SH-SY5Y (cell line): Measurements from ENCODE around the gene CD58.

Experiments used
- GATA2 ChIP-seq: IDR thresholded peaks from 2 replicates; pipeline ENCODE4 v1.6.1; 2011; ENCODE audit warnings: mild to moderate bottlenecking, low read depth, low read length
- GATA3 ChIP-seq: IDR thresholded peaks from 2 replicates; pipeline ENCODE4 v1.6.1; 2011; ENCODE audit warnings: low read depth, mild to moderate bottlenecking, low read length, moderate library complexity

Gene CD58

DNA sequence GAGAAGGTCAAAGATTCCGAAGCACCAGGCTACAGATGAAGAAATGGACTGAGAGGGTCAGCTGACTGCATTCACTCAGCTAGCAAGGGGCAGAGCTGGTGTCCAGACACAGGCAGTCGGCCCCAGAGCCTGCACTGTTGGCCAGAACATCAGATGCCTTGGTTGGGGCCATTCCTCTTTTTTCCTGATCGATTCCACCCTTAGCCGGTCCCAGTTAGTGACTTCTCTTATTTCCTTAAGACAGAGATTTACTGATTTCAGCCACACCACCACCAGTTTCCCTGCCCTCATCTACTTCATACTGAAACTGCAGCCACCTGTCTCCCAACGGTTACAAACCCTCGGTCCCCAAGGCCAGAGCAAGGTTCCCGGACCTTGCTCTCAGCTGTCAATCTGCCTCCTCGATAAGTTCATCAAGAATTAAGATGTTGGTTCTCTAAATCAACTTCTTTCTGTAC lies 11.5 kb downstream of the CD58 start:
- TF ChIP-seq GATA3 (no peak), GATA2 (no peak)

- TF ChIP-seq GATA3 = no peak
- no peak for TF ChIP-seq GATA2
Observed at GRCh38 chr1:116558571-116558970, 12.3 kb downstream of the CD58 start.

GRCh38 chr1:116558140-116558549 lies 12.7 kb downstream of the CD58 start:
- TF ChIP-seq GATA2 (no peak), GATA3 (no peak)

DNA sequence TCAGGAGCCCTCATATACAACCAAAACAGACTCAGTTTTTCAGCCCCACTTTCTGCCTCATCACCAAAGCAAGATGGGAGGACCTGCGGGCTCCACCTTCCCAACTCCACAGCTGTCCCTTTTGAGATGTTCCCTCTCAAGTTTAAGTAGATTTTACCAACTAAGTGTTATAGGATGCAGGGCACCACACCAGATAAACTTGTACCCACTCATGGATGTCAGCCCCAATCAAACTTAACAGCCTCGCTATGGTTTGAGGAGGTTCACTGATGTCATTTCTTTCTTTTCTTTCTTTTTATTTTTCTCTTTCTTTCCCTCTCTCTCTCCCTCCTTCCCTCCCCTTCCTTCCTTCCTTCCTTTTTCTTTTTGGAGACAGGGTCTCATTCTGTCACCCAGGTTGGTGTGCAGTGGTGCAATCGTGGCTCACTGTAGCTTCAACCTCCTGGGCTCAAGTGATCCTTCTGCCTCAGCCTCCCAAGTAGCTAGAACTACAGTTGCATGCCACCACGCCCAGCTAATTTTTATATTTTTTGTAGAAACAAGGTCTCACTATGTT lies 13.4 kb downstream of the CD58 start:
- TF ChIP-seq GATA2 = no peak
- TF ChIP-seq GATA3 = no peak

DNA sequence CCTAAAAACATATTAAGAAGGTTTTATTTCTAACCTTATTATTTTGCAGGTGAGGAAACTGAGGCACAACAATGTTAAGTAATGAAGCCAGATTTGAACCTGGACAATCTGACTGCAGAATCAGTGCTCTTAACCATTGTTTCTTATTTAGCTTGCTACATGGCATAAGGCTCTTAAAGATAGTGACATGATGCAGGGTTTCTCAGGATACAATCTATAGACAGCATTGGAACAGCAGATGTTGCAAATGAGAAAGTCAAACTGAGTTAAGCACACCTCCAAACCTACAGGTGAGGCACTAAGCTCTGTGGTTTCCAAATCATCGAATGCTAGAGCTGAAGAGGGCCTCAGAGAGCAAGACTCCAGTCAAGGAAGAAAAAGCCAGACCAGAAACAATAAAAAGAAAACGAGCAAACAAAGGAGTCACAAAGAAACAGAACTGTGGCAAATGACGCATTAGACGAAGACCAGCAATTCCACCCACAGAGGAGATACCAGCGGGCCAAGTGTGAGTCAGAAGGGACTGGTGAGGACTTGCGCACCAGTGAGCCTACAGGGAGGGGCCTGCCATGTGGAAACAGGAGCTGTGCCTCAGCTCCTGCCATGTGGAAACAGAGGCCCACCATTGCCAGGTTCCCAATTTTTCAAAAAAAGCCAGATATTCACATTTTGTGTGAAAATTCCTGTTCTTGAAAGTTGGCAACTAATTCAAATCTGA lies 14.4 kb downstream of the CD58 start:
- TF ChIP-seq GATA3 = no peak
- TF ChIP-seq GATA2 = no peak

GRCh38 chr1:116554924-116555323 lies 15.9 kb downstream of the CD58 start:
- TF ChIP-seq GATA3 (no peak), GATA2 (no peak)

DNA sequence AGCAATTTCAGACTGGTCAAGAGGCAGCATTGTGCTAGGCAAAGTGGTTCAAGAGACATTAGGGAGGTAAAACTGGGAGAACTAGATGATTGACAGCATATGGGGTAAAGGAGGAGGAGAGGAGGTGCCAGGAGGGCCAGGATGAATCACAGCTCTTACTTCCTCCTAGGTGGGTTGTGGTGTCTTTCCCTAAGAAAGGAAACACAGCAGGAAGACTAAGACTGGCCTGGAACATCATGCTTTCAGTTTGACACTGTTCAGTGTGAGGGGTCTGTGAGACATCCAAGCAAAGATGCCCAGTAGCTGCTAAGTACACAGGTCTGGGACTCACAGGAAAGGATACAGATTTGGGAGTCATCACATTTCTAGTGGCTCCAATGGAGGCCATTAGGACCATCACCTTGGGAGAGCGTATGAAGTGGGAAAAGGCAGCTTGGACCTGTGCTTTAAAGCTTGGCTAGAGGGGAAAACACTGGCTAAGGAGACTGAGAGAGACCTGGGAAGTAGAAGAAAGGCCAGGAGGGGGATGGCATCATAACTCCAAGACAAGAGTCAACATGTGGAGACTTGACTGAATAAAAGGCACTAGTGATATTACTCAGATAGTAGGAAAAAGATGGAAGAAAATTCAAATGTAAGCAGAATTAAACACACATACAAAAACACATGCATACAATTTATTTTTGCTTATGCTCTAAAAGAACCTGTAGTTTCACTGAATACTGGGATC lies 17.3 kb downstream of the CD58 start:
- no peak for TF ChIP-seq GATA2
- no peak for TF ChIP-seq GATA3

- TF ChIP-seq GATA3 = no peak
- no peak for TF ChIP-seq GATA2
Observed at GRCh38 chr1:116546354-116546977, 24.4 kb downstream of the CD58 start.

DNA sequence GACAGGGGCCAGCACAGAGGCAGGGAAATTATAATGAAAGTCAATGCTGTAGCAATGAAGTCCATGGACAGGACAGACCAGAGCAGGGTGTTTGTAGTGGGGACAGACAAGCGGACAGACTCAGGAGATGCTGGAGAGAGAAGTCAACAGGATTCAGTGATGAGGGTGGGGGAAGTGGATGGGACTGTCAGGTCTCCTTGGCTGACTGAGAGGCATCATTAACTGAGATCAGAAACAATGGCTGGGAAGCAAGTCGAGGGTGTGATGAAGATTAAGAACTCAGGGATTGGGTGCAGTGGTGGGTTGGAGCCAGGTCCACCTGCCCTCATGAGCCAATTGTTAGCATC lies 25.5 kb downstream of the CD58 start:
- TF ChIP-seq GATA3 (no peak), GATA2 (no peak)

DNA sequence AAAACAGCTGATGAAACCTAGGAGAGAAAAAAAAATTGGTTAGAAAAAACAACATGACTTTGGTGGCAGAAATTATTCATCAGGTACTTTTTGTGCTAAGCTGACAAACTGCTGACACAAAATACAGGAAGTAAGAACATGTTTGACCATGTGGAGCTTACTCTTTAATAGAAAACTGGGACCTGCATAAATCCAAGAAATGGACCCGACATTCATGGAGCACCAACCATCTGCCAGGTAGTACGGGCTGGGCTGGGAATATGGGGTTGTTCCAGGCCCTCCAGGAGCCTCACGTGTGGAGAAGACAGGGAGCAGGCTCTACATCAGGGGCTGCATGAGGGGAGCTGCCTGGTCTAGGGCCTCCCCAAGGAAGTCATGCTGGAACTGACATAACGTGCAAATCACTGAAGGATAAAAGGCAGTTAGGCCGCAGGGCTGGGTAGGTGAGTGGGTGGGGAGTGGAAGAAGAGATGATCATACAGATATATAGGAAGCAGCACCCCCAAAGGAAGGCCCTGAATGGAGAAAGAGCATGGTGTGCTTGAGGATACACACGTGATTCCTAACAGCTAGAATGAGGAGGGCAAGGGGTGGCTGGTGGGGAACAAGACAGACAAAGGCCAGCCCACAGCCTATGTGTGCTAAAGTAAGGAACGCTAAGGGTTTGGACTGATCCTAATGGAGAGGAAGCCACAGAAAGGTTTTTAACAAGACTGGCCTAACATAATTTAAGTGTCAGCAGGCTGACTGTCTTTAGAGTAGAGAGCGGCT lies 26.1 kb downstream of the CD58 start:
- TF ChIP-seq GATA2 = no peak
- TF ChIP-seq GATA3 = no peak

DNA sequence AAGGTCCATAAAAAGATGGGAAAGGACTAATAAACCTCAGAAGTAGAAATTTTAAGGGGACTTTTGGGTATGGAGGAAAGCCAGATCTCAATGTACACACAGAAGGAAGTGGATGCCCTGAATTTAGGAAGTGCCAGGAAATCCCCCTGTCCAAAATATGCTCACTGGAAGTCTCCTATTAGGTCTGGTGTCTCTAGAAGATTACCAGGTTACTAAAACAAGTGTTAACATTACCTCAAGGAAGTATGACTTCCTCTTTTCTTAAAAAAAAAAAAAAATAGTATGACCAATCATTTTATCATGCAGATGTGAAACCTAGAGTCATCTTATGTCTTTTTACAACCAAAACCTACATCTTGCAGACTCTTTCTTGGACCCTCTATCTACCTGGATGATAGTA lies 30.7 kb downstream of the CD58 start:
- TF ChIP-seq GATA3 = no peak
- no peak for TF ChIP-seq GATA2

- TF ChIP-seq GATA2 (no peak), GATA3 (no peak)
Observed at GRCh38 chr1:116538544-116538943, 32.3 kb downstream of the CD58 start.

DNA sequence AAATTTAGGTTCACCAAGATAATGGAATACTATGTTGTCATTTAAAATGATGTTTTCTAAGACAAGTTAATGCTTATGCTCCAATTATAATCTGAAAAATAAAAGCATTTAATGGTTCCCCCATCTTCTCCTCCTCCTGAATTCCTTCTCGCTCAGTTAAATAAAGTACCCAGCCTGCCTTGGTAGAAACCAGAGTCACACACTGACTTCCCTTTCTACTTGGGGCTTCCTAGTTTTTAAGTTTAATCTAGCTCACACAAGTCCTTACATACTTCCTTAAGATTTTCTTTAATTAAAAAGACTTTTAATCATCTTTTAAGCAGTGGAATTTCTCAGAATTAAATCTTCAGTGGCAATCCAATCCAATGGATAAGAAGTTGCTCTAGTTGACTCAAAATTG lies 32.9 kb downstream of the CD58 start:
- no peak for TF ChIP-seq GATA2
- TF ChIP-seq GATA3 = no peak
